Adrenal gland (tissue), 19 donors: ENCODE results near the gene COL8A2. TPM values are rescaled to one million over a fixed set of nuclear protein-coding genes. Genes with fewer than 3 reads are reported as not detected.

Experiments
- DNase-seq, 7 donors: peaks; one replicate each; pipeline ENCODE4 v3.0.0-alpha.2; 2019 to 2020
- H3K27ac ChIP-seq, 5 donors: fragments of 200-600 bp; sonication (generic) in 4 of 5; 1 replicate in 3 of 5; 2 replicates in 2 of 5; pipeline versions ENCODE4 v1.5.1 to v1.8.0; 2016 to 2020; ENCODE audit warnings: mild to moderate bottlenecking in 1 of 5
- H3K27me3 ChIP-seq: fragments of 200-600 bp; 2 replicates; pipeline ENCODE4 v1.8.0; 2021
- H3K36me3 ChIP-seq, 2 donors: fragments of 200-600 bp; replicated peaks in 1 of 2; 1 replicate in 1 of 2; 2 replicates in 1 of 2; pipeline versions ENCODE4 v1.5.1 to v1.8.0; 2018 to 2022
- H3K4me1 ChIP-seq, 2 donors: fragments of 200-600 bp; replicated peaks in 1 of 2; 1 replicate in 1 of 2; 2 replicates in 1 of 2; pipeline versions ENCODE4 v1.5.1 to v1.8.0; 2018 to 2021
- H3K4me3 ChIP-seq, 4 donors: fragments of 200-600 bp; sonication (generic) in 3 of 4; one replicate each; pipeline ENCODE4 v1.5.1; 2016 to 2018
- H3K9me3 ChIP-seq, 3 donors: fragments of 200-600 bp; sonication (generic) in 1 of 3; replicated peaks in 1 of 3; 1 replicate in 2 of 3; 2 replicates in 1 of 3; pipeline versions ENCODE4 v1.5.1 to v1.8.0; 2016 to 2021
- POLR2A ChIP-seq, 2 donors: fragments of 450-650 bp; IDR thresholded peaks; one replicate each; pipeline ENCODE4 v1.6.1; 2017; ENCODE audit warnings: antibody characterized with exemption in 2 of 2, mild to moderate bottlenecking in 2 of 2, moderate library complexity in 1 of 2
- WGBS, 4 donors: extraction: QIAGEN DNeasy Blood & Tissue Kit in 2 of 4; methylation state at CpG; one replicate each; pipeline versions ENCODE4 v1.1.5 to v1.1.7; 2013 to 2017; 5-methylcytosine and 5-hydroxymethylcytosine counted together
- intact Hi-C, 2 donors: fragments of 100-400 bp; cut with DNase I; formaldehyde crosslinking; loops; one replicate each; pipeline versions ENCODE4 v1.14.1 to v1.15.0; 2022 to 2023
- long read RNA-seq, 10 donors: library from polyadenylated mRNA in 3 of 10; unstranded in 2 of 10; stranded (forward) in 1 of 10; transcript quantifications; one replicate each; pipeline ENCODE4 v2.0.0 and lab custom pipeline, GENCODE V29; 2021 to 2026
- polyA plus RNA-seq, 3 donors: library from polyadenylated mRNA; stranded (reverse); fragments of 200-250 nt in 2 of 3; fragments of 350-450 nt in 1 of 3; fragmentation: Illumina TruSeq in 1 of 3; extraction: RNeasy Lipid Tissue Mini Kit (QIAGEN cat#74804) in 1 of 3; gene quantifications; one replicate each; pipeline ENCODE4 v1.2.3, GENCODE V29; 2013 to 2014
- total RNA-seq, 9 donors: library from RNA; depleted of rRNA in 4 of 9; stranded (reverse); fragments of >200 nt in 4 of 9; fragments of 120-200 nt in 1 of 9; fragmentation: NEBNext Ultra II Directional in 1 of 9; extraction: Animal tissue kit (Norgen Biotek cat#: 25700) in 1 of 9; gene quantifications; one replicate each; pipeline versions ENCODE4 v1.1.0 to v1.2.4, GENCODE V29; 2013 to 2023
- TF ChIP-seq, protein P1 (sequence below), 6 experiments: fragments of 450-650 bp in 4 of 6; fragments of 200-600 bp in 2 of 6; sonication (generic) in 1 of 6; IDR thresholded peaks; 1 replicate in 5 of 6; 2 replicates in 1 of 6; pipeline versions ENCODE4 v1.5.1 to v1.8.0; 2016 to 2021; ENCODE audit warnings: antibody characterized with exemption in 6 of 6, mild to moderate bottlenecking in 2 of 6, moderate library complexity in 1 of 6
- donor health status: healthy with polysubstance abuse.
- donor health status: Bipolar disorder and iron deficiency.
- donor health status: DM: yes; HTN: yes; CAD: no.
- donor health status: DM: no; HTN: no; CAD: no.
- donor health status: DM: no; HTN: no; CAD: no.
- donor health status: DM: yes; HTN: yes; CAD: no.

Gene COL8A2
- 1 to 10 TPM in 7 of 9 donors, under 1 TPM in 2; 0.74 to 6.6 (median 2.8) TPM for total RNA-seq
- polyA plus RNA-seq: 1 to 10 TPM in 2 of 3 donors, under 1 TPM in 1; 0.66 to 2.3 (median 1.2) TPM
- long read RNA-seq, donor 1: 0 reads
- long read RNA-seq, donor 2: 0 reads
- long read RNA-seq, donor 3: 0 reads
- long read RNA-seq, donor 4, partial matches to known transcripts: 0 of 1 reads
- long read RNA-seq, donor 4, other reads (novel, unspliced or antisense): 1 of 1 reads
- long read RNA-seq, donor 5, full-length matches to known transcripts: 9 of 13 reads
- long read RNA-seq, donor 5, partial matches to known transcripts: 0 of 13 reads
- long read RNA-seq, donor 5, other reads (novel, unspliced or antisense): 4 of 13 reads
- long read RNA-seq, donor 6: 0 reads
- long read RNA-seq, donor 7: 0 reads
- long read RNA-seq, donor 8, full-length matches to known transcripts: 1 of 1 reads
- long read RNA-seq, donor 8, partial matches to known transcripts: 0 of 1 reads
- long read RNA-seq, donor 8, other reads (novel, unspliced or antisense): 0 of 1 reads
- long read RNA-seq, donor 9: 0 reads
- long read RNA-seq, donor 10: 0 reads

DNA sequence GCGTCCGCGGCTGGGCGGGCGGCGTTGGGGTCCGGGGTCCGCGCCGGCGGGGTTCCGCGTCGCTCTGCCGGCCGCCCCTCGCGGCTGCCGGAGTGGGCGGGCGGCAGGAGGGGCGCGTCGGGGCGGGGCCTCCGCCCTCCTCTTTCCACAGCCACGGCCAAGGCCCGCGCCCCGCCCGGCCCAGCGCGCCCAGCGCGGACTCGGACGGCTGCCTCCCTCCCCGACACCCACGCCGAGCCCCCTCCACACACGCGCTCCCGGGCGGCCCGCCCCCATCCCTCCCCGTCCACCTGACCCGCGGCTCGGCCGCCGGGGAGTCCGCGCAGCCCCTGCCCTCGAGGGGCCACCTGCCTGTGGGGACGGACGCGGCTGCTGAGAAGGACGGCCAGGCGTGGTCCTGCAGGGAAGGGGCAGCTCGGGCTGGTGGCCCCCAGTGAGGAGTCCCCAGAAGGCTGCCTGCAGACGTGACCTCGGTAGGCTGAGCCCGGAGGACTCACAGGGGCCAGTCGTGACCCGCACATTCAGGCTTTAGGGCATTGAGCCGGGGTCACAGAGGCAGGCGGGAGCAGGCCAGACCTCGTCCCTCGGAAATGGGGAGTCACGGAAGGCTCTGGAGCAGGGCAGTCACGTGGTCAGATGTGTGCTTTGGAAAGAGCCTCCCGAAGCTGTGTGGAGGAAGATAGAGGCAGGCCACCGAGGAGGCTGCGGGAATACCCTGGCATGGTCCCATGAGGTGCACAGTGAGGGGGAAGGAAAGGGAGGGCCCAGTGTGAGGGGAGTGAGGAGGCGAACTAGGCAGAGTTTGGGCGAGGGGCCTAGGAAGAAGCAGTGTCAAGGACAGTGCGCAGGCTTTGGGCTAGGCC is at the start of gene COL8A2:
Gene COL8A2 (minus strand): TSS at position 94 of the 863 bp plus-strand sequence. CDS start 24,980 bp downstream, outside the sequence.
- Histone ChIP-seq H3K27ac (no peak within 1 kb of the TSS), H3K36me3 (no peaks in the 10 kb centered on the region), H3K9me3 (no peaks in the 10 kb centered on the region), H3K4me3 (peak within 1 kb of the TSS in 1 of 4 donors; percentile 51), H3K27me3 (peaks cover 3% of the 10 kb centered on the region), H3K4me1 (peaks cover 0 to 6% of the 10 kb centered on the region in 2 donors)
- WGBS, 4 donors: 12 to 65% (median 31%) methylated on average over 12 to 76 of the region's 77 CpGs
- TF ChIP-seq, protein P1, sequence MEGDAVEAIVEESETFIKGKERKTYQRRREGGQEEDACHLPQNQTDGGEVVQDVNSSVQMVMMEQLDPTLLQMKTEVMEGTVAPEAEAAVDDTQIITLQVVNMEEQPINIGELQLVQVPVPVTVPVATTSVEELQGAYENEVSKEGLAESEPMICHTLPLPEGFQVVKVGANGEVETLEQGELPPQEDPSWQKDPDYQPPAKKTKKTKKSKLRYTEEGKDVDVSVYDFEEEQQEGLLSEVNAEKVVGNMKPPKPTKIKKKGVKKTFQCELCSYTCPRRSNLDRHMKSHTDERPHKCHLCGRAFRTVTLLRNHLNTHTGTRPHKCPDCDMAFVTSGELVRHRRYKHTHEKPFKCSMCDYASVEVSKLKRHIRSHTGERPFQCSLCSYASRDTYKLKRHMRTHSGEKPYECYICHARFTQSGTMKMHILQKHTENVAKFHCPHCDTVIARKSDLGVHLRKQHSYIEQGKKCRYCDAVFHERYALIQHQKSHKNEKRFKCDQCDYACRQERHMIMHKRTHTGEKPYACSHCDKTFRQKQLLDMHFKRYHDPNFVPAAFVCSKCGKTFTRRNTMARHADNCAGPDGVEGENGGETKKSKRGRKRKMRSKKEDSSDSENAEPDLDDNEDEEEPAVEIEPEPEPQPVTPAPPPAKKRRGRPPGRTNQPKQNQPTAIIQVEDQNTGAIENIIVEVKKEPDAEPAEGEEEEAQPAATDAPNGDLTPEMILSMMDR (IDR thresholded peaks at IDR 0.05): no peak
- TF ChIP-seq POLR2A (IDR thresholded peaks at IDR 0.05): no peak
- intact Hi-C loops: no loop called here
- peak in 1 of 7 donors; percentile 31 for DNase-seq

DNA sequence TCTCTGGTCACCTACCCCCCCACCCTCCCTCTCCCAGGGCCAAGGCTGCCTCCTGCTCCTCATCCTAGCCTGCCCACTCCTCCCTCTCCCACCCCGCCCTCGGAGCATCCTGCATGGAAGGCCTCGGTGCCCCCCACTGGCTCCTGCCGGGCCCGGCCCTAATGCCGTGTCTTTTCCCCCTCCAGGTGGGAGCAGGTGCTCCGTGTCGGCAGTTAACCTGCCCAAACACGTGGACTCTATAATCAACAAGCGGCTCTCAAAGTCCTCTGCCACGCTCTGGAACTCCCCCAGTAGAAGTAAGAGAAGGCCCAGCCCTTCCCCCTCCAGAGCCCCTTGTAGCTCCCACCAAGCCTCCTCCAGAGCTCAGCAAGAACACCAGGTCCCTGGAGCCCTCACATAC is 49.7 kb upstream of the COL8A2 start:
- Histone ChIP-seq H3K36me3 (peaks cover 0 to 91% of the 10 kb centered on the region in 2 donors), H3K4me1 (peaks cover 0 to 21% of the 10 kb centered on the region in 2 donors), H3K27ac (no peak overlapping the region), H3K27me3 (no peaks in the 10 kb centered on the region), H3K9me3 (no peaks in the 10 kb centered on the region), H3K4me3 (no peak overlapping the region)
- intact Hi-C loops: no loop called here
- 84 to 93% (median 90%) methylated on average over 6 to 11 of the region's 11 CpGs for WGBS, 4 donors
- no peak for DNase-seq
- TF ChIP-seq POLR2A (IDR thresholded peaks at IDR 0.05): no peak
- TF ChIP-seq, protein P1 (IDR thresholded peaks at IDR 0.05): no peak

DNA sequence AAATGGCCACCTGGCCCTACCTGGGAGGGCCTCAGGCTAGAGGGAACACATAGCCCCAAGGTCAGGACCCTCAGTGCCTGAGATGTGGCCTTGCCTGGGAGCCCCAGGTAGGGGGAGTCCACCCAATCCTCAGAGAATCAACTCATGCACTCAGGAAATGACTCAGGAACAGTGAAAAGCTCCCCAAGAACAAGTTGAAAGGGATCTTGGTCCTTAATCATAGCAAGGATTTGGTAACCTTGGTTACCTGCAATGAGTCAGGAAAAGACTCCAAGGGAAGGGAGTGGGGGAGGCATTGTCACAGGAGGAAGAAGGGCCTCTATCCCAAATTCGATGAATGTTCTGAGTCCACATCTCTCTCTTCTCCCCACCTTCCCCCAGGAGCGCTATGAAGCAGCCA is 48.0 kb upstream of the COL8A2 start:
- Histone ChIP-seq H3K27ac (no peak overlapping the region), H3K36me3 (peaks cover 0 to 74% of the 10 kb centered on the region in 2 donors)

More for the DNA sequence above, 48.0 kb upstream of the COL8A2 start:
- Histone ChIP-seq H3K4me1 (peaks cover 0 to 21% of the 10 kb centered on the region in 2 donors), H3K9me3 (no peaks in the 10 kb centered on the region), H3K27me3 (no peaks in the 10 kb centered on the region), H3K4me3 (no peak overlapping the region)
- intact Hi-C loops: no loop called here
- TF ChIP-seq POLR2A (IDR thresholded peaks at IDR 0.05): no peak
- TF ChIP-seq, protein P1 (IDR thresholded peaks at IDR 0.05): no peak
- no peak for DNase-seq
- WGBS, 4 donors: 55 to 100% (median 84%) methylated on average over 2 of the region's 2 CpGs
